GM21390 (cell line): ENCODE results near the gene HOXD8.

Source experiments
- ATAC-seq: cut with Tn5 transposase; IDR thresholded peaks from one replicate; pipeline ENCODE4 v1.9.1; 2021; ENCODE audit not compliant: unreplicated experiment

The HOXD8 gene

GRCh38 chr2:176145085-176145969 is 15.8 kb downstream of the HOXD8 start:
- ATAC-seq = no peak

GRCh38 chr2:176146101-176146500 is 16.6 kb downstream of the HOXD8 start:
- ATAC-seq = no peak

- no peak for ATAC-seq
These were observed 17.1 kb downstream of the HOXD8 start for GRCh38 chr2:176146645-176147044.

DNA sequence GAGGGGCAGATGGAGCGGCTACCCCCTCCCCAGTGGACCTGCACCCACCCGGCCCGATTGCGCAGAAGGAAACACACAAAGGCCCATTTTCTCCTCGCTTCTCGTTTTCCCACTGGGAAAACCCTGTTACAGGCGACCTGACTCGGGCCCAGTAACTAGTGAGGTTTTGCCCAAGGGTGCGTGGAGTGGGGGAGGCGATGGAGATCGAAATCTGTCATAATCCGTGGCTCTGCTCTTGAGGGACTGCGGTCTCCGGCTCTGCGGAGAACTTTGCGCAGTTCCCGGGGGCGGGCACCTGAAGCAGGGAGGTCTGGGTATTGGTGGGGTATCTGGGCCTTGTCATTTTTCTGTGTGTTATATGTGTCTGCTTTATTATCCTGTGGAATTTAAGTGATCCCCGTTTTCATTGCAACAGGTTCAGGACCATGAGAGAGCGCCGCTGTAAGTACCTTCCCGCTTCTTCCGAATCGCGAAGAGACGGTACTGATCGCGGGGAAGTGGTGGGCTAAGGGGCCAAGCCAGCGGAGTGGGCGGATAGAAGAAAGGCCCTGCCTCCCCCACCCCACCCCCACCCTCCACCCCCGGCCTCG is 17.8 kb downstream of the HOXD8 start:
- no peak for ATAC-seq

DNA sequence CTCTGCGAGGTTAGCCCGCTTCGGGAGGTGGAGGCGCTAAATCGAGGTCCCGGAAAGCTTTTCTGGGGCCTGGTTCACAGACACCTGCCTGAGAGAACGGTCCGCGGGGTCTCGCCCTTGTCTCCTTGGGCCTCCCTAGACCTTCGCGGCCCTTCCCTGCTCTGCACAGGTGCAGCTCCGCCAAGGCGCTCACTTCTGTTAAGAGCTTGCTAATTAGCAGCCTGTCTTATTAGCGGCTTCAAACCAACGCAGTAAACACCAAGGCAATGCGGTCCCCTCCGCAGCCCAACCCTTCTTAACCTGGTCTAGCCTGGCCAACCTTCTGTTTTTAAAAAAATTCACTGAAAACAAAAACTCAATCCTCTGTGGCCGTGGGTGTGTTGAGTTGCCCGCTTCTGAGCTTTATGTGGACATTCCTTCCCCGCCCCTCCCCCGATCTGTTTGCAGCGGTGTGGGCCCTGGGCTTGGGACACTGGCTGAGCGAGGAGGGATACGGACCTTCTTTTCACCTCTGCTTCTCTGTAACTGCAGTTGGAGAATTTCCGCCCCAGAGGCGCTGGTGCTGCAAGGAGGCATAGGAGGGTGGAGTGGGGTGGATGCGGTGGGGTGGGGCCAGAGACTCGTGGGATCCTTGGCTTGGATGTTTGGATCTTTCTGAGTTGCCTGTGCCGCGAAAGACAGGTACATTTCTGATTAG is 18.4 kb downstream of the HOXD8 start:
- no peak for ATAC-seq

- ATAC-seq = no peak
These were observed 19.4 kb downstream of the HOXD8 start for GRCh38 chr2:176148751-176149421.

DNA sequence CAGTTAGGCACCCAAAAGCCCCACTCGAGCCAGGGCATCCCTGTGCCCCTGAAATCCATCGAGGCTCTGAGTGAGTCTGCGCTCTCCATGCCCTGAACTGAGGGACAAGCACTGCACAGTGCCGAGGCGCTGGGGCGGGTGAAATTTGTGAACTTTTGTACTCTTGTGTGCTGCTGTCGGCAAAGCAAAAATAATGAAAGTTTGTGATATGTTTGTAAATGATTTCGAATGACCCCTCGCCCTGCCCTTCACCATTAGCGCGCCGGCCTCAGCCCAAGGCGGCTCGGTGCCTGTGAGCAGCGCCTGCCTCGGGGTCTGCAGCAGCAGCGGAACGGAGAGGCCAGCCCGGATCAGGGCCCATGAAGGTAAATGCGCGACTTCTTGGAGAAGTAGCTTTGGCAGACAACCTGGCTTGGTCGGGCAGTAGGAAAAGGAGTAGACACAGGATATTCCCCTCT is 20.0 kb downstream of the HOXD8 start:
- no peak for ATAC-seq

GRCh38 chr2:176149939-176150583 is 20.6 kb downstream of the HOXD8 start:
- no peak for ATAC-seq

DNA sequence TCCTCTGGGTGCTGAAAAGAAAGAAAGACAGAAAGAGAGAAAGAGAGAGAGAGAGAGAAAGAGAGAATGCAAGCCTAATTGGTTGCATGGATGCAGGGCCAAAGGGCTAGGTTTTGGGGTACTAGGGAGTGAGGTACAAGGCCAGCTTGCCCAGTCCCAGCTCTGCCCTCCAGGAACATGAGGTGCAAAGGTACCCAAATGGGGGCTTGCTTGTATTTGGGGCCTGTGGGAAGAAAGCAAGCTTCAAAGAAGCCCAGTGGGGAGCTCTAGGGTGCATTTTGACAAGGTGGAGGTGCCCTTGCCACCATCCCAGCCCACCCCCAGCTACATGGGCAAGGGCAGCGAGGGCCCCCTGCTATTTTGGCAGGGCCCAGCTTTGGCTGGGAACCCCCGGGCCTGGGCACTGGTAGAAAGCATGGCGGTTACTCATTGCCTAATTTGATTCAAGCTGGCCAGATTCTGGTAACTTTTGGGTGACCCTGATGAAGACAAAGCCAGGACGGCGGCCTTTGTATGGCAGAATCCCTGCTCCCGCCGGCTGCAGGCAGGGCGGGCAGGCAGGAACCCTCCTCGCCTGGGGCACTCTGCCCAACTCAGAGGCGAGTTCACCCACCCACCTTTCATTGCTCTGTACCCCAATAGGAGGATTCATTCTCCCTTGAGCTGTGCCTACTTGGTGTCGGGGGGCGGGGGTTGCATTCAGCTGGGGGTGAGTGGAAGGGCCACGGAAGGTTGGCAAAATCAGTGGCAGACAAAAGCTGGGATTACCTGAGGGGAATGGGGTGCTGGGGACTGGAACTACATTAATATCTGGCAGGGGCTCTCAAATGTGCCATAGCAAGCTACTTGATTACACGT is 21.3 kb downstream of the HOXD8 start:
- ATAC-seq = no peak

DNA sequence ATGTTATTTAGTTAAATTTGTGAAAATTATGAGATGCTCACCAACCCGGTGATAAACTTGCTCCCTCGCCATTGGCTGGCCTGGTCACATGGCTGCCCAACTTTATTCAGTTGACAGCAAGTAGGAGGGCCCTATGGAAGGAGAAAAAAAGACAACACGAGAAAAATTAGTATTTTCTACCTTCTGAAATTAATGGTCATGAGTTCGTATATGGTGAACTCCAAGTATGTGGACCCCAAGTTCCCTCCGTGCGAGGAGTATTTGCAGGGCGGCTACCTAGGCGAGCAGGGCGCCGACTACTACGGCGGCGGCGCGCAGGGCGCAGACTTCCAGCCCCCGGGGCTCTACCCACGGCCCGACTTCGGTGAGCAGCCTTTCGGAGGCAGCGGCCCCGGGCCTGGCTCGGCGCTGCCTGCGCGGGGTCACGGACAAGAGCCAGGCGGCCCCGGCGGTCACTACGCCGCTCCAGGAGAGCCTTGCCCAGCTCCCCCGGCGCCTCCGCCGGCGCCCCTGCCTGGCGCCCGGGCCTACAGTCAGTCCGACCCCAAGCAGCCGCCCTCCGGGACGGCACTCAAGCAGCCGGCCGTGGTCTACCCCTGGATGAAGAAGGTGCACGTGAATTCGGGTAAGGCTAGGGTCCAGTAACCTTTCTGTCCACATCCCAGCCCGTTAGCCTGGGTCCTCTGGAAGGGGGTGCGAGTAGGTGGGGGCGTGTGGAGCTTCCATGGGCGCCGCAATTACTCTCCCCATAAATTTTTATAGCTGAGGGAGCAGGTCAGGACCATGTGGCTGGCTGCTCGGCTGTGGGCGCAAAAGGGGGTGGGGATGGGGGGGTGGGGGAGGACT is 22.2 kb downstream of the HOXD8 start, which contains the start of gene HOXD4:
Gene HOXD4, plus strand, starts transcription at position 109 of the 846 bp plus-strand sequence. Its CDS starts 84 bp downstream, at position 193.
- no peak for ATAC-seq

DNA sequence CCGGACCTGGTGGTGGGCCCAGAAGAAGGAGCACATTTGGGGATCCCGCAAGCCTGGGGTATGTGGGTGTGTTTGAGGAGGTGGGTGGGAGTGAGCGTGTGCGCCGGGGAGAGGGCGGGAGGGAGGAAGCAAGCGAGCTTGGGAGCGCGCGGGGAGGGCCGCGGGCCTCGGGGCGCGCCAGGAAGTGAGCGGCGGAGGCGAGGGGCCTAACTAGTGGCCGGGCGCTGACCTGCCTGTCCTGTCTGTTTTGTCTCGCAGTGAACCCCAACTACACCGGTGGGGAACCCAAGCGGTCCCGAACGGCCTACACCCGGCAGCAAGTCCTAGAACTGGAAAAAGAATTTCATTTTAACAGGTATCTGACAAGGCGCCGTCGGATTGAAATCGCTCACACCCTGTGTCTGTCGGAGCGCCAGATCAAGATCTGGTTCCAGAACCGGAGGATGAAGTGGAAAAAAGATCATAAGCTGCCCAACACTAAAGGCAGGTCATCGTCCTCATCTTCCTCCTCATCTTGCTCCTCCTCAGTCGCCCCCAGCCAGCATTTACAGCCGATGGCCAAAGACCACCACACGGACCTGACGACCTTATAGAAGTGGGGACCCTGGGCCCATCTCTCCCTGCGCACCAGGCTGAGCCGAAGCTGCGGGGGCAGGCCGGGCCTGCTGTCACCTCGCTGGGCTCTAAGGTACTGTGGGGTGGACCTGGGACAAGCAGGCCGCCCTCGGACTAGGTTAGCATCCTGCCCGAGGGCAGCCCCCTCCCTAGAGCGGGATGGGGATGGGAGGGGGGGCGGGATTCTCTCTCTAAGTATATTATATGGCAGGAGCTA is 23.1 kb downstream of the HOXD8 start:
- ATAC-seq = no peak

DNA sequence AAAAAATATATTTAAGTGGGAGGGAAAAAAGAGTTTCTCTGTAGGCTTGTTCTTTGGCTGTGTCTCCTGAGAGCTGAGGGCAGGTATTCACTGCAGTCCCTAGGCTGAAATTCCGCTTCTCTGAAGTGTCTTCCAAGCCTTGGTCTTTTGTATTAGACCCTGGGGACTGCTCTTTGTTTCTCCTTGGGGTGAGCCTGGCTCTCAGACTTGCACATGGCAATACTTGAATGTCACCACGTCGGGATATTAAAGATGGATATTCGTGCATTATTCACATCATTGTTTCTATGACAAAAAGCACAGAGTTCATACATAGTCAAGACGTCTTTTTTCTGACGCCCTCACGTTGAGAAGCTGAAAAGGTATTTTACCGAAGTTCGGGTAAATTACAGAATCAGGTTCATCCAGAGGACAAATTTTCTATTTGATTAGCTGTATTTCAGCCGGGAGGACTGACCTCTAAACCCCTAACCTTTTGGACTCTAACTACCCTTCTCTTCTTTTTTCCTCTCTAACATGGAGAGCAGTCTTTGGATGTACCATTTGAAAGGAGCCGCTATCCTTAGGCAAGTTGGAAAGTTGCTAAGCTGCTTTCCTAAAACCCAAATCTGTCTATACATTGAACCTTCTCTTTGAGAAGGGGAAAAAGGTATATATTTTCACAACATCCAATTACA is 25.2 kb downstream of the HOXD8 start:
- ATAC-seq = no peak

DNA sequence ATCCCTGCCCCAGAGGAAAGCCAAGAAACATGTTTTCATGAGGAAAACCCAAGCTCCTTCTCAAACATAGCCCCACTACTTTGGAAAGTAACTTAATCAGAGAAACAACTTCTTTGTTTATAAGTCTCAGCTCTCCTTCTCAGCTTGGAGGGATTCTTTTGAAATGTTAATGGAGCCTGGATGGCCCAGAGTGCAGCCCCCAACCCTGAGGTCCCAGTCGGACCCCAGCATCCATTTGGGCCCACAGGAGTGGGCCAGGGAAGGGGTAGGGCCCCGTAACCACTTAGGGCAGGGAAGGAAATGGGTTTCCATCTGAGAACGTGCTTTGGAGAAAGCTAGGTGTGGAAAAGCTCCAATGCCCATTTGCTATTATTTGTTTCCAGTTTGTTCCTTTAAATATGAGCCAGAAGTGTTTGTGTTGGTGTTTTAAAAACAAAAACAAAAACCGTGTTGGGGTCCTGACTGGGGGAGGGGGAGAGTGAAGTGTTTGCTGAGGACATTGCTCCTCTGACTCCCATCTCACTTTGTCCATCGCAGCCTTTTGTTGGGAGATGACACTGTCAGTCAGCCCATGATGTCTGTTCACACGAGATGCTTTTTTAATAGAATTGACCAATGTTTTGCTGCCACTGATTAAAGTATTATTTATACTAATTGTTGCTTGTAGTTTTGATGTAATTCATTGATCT is 26.0 kb downstream of the HOXD8 start:
- no peak for ATAC-seq

DNA sequence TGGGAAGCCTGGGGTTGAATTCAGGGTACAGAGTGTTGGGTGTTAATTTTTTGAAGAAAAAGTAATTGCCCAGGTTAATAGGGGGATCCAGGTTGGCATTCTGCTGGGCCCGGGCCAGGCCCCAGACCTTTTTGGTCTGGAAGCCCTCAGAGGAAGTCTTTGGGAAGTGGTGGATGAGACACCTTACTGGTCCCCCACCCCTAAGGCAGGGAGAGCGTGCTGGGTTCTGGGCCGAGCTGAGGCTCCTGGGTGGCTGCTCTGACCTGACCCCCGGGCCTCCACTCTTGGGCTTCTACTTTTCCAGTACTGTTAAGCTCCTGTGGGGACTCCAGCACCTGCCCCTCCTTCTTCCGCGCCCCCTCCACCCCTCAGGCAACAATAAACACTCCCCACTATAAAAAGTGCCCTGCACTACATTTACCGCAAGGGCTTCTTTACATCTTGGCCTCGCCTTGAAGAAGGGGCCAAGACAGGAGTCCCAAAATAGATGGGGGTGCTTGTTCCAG is 26.8 kb downstream of the HOXD8 start:
- no peak for ATAC-seq

GRCh38 chr2:176156807-176157498 is 27.4 kb downstream of the HOXD8 start, which contains the start of gene HOXD3:
TSS of gene HOXD3 (plus strand) at chr2:176157307. CDS start at chr2:176169115, 11,808 bp downstream.
- ATAC-seq = no peak
